IPS-18c (cell line): ENCODE measurements around the gene TGFBR1.
"Not testable (repeated sequence)": the region's sequence is repeated elsewhere in the genome, so short reads cannot be mapped to it uniquely, and the experiment has no call there.

Experiments
- H3K4me3 ChIP-seq: 2 replicates; pipeline ENCODE4 v1.7.0; 2013; ENCODE audit warnings: low read depth, mild to moderate bottlenecking, low read length, moderate library complexity; ENCODE audit not compliant: insufficient read depth
- H3K9me3 ChIP-seq: one replicate; pipeline ENCODE4 v1.6.1; 2013; ENCODE audit warnings: mild to moderate bottlenecking, low read length, moderate library complexity; ENCODE audit not compliant: control insufficient read depth, insufficient read depth

Gene TGFBR1

DNA sequence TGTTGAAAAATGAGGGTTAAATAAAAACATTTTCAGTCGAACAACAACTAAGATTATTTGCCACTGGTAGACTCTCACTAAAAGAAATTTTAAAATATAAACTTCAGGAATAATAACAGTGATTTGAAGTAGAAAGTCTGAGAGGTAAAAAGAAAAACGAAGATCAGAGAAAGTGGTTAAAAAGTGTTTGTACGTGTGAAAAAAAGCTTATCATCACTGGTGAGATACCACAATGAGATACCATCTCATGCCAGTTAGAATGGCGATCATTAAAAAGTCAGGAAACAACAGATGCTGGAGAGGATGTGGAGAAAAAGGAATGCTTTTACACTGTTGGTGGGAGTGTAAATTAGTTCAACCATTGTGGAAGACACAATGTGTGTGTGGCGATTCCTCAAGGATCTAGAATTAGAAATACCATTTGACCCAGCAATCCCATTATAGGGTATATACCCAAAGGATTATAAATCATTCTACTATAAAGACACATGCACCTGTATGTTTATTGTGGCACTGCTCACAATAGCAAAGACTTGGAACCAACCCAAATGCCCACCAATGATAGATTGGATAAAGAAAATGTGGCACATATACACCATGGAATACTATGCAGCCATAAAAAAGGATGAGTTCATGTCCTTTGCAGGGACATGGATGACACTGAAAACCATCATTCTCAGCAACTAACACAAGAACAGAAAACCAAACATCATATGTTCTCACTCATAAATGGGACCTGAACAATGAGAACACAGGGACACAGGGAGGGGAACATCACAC is 4.9 kb upstream of the TGFBR1 start:
- not testable (repeated sequence) for H3K9me3 ChIP-seq, H3K4me3 ChIP-seq

DNA sequence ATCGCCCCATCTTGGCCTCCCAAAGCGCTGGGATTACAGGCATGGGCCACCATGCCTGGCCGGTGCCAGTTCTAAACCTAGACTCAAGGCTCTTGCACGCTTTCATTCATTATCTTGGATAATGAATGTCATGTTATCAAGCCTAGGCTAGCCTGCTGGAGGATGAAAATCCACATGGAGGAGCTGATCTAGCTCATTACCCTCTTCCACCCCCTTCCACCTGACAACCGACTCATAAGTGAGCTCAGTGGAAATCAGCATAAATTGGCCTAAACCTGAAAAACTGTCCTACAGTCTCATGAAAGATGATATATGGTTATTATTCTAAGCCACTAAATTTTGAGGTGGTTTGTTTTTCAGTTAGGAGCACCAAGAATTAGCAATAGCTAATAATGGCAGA is 3.6 kb upstream of the TGFBR1 start:
- Histone ChIP-seq H3K4me3 (no peak overlapping the region), H3K9me3 (no peaks in the 10 kb centered on the region)

DNA sequence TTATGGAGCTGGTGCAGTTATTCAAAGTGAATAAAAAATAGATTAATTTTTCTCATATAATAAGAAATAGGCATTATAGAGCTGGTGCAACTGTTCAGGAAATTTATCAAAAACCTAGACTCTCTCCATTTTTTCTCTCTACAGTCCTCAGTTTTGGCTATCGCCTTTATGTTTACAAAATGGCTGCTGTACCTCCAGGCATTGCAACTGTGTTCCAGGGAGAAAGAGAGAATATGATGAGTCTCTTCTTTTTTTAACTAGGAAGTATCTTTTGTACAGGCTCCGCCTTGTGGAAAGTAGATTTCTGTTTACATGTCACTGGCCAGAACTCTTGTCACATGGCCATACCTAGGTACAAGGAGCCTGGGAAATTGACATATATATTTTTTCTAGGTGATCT is 3.1 kb upstream of the TGFBR1 start:
- no peaks in the 10 kb centered on the region for H3K9me3 ChIP-seq
- no peak overlapping the region for H3K4me3 ChIP-seq

DNA sequence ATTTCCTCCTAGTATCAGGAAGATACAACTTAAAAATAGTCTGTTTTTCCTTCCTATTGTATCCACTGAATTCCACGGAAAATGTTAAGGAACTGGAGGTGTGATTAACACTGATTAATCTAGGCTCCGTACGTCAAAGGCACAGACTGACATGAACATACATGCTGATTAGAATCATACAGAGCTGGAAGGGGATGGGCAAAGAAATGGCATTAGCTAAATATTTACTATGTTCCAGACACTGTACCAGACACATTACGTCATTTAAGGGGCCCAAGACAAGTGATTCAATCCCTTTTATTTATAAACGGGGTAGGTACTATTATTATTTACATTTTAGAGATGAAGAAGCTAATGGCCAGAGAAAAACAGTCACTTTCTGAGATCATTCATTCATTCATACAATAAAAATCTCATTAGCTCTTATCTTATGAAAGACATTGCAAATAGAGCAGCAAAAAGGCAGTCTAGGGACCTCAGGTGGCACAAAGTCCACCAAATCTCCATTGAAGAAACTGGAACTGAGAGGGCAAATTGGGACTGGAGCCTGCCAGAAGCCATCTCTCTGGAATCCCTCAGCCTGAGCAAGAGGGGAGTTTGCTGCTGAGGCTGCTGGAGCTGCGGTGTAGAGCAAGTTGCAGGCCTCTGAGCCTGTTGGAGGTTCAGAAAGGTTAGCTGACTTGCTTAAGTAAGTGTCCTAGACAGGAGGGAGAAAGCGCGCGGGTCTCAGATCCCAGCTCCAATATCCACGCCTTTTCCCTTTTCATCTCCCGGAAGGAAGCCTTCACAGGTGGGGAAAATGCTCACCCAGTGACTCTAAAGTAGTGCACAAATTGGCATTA is 1.6 kb upstream of the TGFBR1 start:
- H3K9me3 ChIP-seq: no peaks in the 10 kb centered on the region
- peak overlapping the region; percentile 65; the same call in 1 of the 2 replicates for H3K4me3 ChIP-seq

DNA sequence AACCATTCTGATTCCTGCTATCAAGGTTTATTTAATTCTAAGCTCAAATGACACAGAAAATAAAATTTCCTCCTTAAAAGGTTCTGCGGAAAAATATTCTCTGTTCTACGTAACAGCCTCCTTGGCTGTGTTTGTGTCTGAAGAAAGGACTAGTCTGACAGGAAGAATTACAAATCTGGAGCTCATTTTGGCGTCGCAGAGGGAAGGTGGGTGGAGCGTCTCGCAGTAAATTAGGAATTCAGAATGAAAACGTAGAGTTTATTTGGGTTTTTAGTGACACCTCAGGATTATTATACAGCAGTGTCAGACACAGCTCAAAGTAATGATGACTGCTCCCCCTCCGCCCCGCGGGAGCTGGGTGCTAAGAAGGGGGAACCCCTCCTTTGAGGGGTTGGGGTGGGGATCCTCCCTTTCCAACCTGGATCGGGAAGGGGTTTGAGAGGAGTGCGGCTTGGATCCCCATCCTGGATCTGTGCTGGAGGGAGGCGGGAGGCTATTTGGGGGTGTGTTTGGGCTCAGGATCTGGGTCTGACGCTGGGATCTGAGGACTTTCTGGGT is 933 bp upstream of the TGFBR1 start:
- H3K4me3 ChIP-seq: peak overlapping the region; percentile 65
- H3K9me3 ChIP-seq: no peaks in the 10 kb centered on the region

DNA sequence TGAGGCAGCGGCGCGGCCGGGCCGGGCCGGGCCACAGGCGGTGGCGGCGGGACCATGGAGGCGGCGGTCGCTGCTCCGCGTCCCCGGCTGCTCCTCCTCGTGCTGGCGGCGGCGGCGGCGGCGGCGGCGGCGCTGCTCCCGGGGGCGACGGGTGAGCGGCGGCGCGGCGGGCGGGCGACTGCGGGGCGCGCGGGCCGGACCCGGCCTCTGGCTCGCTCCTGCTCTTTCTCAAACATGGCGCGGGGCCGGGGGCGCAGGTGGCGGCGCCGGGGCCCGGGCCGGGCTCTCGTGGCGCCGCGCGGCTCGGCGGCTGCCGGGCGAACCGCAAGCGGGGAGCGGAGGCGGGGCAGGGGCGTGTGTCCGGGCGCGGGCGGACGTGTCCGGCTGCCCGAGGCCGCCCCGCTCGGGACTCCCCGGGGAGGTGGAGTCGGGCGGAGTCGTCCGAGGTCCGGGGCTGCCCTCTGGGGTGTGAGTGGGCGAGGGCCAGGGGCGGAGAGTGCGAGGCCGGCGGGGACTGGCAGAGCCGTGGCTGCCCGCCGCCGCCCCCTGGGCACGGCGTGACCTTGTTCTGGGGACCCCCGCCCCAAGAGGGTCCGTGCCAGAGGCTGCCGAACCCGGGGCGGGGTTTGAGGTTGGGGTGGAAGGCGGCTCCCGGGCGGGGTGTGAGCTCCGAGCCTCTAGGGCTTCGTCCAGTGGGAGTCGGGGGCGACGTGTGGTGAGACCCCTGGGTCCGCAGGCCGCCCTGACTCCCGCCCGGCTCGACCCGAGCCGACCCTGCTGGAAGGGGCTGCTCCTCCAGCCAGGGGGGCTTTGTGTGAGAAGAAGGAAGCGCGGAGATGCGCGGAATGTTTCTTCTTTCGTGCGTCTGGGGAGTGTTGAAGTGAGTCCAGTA is 485 bp downstream of the TGFBR1 start:
- Histone ChIP-seq H3K9me3 (no peaks in the 10 kb centered on the region), H3K4me3 (peak overlapping the region; percentile 75)

DNA sequence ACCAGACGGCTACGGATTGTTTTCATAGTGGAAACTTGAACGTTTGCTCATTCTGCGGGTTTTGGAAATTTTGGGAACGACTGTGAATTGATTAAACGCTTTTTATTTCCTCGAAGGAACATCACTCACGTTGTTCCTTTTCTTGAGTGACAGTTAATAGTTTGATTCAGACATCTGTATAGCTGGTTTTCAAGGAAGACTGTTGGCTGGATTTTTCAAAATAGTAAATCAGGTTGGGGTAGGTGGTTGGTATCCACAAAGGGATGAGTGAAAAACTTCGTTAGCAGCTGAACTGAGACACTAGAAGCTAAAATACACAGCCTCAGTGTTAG is 1.1 kb downstream of the TGFBR1 start:
- Histone ChIP-seq H3K4me3 (peak overlapping the region; percentile 75), H3K9me3 (no peaks in the 10 kb centered on the region)

DNA sequence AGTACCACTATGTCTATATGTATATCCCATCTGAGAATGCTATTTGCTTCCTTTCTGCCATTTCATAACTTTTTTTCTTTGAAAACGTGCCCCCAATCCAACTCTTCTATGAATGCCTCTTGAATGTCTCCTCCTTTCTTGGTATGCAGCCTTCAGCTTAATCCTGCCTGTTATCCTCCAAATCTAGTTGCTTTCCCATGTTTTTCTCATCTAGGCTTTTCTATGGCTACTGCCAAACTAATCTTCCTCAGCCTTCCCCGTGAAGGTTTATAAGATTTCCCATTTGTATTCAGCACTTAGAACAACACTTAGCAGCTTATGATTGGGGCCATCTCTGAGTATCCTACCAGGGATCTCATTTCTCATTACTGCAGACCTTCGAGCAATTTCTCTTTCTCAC is 2.5 kb downstream of the TGFBR1 start:
- Histone ChIP-seq H3K9me3 (no peaks in the 10 kb centered on the region), H3K4me3 (no peak overlapping the region)

DNA sequence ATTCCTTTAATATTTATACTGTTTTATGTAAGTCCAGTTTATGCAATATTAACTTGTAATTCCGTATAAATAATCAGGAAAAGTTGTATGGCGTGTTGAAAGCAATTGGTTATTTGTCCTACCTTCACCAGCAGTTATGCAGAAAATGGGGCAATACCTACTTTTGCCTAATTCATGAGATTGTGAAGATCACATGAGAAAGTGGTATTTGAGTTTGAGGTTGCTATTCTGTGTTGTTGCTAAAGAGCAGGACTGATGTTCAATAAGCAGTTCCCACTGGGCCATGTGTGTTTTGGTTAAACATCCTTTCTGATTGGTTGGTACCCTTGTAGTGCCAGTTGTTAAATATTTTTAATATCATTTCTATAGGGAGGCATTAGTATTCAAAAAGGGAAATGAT is 3.2 kb downstream of the TGFBR1 start:
- H3K4me3 ChIP-seq: no peak overlapping the region
- H3K9me3 ChIP-seq: no peaks in the 10 kb centered on the region

DNA sequence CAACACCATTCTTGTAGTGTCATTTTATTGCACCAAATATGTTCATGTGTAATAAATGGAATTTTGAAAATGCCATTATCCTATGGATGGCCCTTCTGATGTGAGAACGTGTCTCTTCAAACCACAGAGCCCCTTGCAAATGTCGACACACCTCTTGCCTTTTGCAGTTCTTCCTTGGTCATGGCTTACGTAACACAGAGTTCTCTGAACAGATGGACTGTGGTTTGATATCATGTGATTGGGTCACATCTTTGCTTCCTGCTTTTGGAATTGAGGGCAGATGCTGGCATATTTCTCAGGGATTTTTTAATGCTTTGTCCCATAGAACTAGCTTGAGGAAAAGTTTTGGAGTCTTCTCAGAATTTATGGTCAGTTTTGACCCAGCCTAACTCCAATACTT is 4.6 kb downstream of the TGFBR1 start:
- H3K9me3 ChIP-seq: no peaks in the 10 kb centered on the region
- no peak overlapping the region for H3K4me3 ChIP-seq

DNA sequence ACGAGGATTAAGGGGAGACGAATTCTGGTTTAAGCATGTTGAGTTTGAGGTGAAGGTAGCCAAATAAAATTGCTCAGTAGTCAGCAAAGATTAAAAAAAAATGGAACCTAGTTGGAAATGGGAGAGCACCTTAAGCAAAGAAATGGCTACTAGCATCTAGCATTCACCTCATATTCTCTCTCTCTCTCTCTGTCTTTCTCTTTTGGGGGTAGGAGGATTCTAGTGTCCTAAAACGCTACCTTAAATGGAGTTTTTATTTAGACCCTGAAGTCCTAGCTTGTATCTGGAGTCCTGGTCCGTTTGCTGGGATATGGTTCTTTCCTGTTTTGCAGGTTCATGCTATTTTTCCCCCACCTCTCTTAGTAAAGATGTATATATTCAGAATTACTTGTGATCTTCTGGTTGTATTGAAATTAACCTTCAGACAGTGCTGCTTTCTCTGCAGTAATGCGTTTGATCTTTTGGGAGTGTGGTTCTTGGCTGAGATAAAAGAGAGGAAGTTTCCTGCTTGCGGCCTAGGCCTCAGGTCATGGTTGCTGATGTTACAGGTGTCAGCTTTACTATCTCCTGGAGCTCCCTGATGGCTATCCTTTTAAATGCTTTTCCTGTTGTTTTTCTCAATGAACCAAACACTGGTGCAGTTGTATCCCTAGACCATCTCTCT is 8.0 kb downstream of the TGFBR1 start:
- no peak overlapping the region for H3K4me3 ChIP-seq
- H3K9me3 ChIP-seq: no peaks in the 10 kb centered on the region

DNA sequence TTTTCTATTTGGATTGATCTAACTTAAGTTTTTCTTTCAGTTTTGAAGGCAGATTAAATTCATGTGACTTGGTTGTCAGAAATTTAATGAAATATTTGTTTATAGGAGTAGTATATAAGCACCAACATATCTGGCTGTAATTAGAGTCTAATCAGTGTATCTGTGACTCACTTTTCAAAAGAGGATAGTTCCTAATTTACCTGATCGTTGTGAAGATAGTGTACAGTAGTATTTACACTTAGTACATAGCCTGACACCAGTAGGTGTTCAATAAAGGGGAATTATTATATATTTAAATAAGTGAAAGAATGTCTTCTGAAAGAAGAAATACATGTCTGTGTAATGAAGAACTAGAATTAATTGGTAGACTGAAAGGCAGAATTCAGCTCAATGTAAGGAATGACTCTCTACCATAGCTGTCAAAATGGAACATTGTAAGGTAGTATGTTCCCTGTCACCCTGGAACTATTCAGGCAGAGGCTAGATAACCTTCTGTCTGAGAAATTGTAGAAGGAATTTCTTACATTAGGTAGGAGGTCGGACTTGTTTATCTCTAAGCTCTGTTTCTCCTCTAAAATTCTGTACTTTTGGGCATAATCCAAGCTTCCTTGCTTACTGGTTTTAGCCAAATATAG is 8.6 kb downstream of the TGFBR1 start:
- no peaks in the 10 kb centered on the region for H3K9me3 ChIP-seq
- H3K4me3 ChIP-seq: no peak overlapping the region

DNA sequence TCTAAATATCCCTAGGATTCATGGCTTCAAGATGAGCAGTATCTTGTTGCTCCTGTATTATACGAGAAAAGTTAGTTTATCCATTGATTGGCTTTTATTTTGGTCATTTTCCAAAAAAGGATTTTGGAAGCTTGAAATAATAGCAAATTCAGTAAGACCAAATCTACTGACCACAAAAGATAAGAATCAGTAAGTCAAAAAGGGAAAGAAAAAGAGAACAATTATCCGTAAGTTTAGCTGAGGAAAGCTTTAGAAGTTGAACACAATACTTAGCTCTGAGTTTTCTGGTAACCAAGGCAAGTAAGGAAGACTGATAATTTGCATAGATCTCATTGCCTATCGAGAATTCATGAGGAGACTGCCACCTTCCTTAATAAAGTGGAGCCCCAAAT is 9.1 kb downstream of the TGFBR1 start:
- no peak overlapping the region for H3K4me3 ChIP-seq
- no peaks in the 10 kb centered on the region for H3K9me3 ChIP-seq

DNA sequence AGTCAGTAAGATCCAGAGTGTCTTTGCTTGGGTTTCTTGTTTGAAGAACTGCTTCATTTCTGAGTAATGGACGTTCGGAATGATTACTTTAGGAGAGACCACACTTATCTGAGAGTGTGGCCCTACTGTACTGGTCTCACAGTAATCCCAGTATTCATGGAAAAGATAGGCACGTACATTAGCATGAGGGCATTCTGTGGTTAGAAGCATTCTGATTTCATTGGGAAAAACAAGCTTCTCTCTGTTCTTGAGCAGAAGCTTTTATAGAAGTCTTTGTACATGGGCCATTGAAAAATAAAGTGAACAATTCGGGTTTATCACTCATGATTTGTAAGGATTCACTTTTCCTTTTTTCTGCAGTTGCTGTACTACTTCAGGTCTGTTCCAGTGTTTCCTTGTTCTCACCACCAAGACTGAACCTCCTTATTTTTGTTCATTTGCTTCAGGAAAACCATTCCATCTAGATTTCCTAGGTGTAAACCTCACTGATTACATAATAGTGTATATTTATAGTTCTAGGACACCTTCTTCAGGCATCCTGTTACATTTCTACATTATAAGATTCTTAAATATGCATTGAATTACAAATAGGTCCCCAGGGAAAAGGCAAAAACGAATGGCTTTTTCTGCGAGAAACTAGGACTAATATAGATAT is 10.1 kb downstream of the TGFBR1 start:
- Histone ChIP-seq H3K4me3 (no peak overlapping the region), H3K9me3 (no peaks in the 10 kb centered on the region)

DNA sequence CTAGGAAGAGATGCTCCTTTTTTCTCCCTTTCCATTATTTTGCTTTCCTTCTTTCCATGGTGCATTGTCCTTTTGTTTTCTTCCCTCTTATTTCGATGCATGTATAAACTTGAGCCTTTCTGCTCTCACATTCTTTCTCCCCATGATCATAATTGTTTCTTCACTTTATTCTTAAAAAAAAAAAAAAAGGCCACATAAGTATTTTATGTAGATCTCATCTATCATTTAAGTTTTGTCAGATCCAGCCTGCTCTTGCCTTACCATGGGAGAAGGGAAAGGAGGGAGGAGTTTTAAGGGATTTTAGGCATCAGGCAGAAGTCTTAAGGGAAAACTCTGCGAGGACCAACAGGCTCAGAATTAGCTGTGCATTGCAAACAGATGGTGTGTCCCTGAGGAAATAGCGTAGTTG is 11.1 kb downstream of the TGFBR1 start:
- H3K4me3 ChIP-seq: no peak overlapping the region
- H3K9me3 ChIP-seq: no peaks in the 10 kb centered on the region

DNA sequence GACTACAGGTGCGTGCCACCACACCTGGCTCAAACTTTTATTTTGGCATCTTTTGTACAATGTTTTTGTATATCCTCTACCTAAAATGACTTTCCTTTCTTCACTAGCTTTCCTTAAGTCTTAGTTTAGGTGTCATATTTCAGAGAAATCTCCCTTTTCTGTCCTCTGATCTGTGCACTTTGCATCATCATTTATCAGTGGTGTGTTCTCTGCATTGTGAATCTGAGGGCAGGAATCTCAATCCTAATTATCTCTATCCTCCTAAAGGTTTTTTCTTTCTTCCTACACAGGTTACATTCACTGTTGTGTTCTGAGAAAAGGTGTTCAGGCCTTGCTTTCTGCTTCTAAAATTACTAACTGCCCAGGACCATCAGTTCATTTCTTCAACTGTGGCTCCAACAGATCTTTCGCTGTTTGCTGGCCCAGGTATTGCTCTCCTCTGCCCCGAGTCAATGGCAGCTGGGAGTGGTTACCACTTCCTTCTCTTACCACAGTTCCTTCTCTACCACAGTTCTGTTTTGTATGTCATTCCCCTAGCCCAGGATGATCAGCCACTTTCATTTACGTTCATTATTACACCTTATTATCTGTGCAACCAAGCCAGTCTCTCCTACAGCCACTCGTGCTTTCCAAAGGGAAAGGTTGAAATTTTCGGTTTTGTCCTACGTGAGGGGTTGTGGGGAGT is 14.0 kb downstream of the TGFBR1 start:
- Histone ChIP-seq H3K9me3 (no peaks in the 10 kb centered on the region), H3K4me3 (no peak overlapping the region)
